K562 (cell line): ENCODE results near the gene PSME1. TPM values are rescaled to one million over a fixed set of nuclear protein-coding genes. Genes with fewer than 3 reads are reported as not detected.

Experiments
- ATAC-seq: fragments of 200-7000 bp; cut with Tn5 transposase; 3 replicates; pipeline ENCODE4 v1.9.1; 2020; ENCODE audit warnings: moderate library complexity
- BruUV-seq: library from RNA; stranded (reverse); fragments of 400-500 nt; replicated peaks from 2 replicates; lab custom pipeline; 2021; lab: Mats Ljungman, UMichigan
- CTCF ChIA-PET: fragments of 300-600 bp; formaldehyde crosslinking; extraction: SDS; loops from one replicate; lab custom pipeline; 2021; ENCODE audit warnings: low intra/inter-chr PET ratio; lab: Yijun Ruan, JAX
- POLR2A ChIA-PET: fragments of 300-600, 350-650 bp; sonication (Branson Sonifier 250); formaldehyde crosslinking; extraction: SDS; loops from one replicate; lab custom pipeline; 2021; ENCODE audit warnings: antibody characterized with exemption, inconsistent platforms; lab: Yijun Ruan, JAX
- DNase-seq, 4 experiments: peaks; one replicate each; pipeline versions ENCODE4 v3.0.0 to v3.0.0-alpha.2; 2011 to 2018; ENCODE audit warnings: low spot score in 3 of 4, mixed read lengths in 3 of 4; ENCODE audit errors: extremely low read depth in 1 of 4
- FAIRE-seq: peaks from 2 replicates; lab custom pipeline; 2011; peaks lifted over from hg19 to GRCh38; lab: Jason Lieb, UNC
- H2AFZ ChIP-seq: 2 replicates; pipeline ENCODE4 v1.6.0; 2011; ENCODE audit warnings: low read depth, low read length, control low read depth, inconsistent platforms
- H3K27ac ChIP-seq: fragments of 200-600 bp; 3 replicates; pipeline ENCODE4 v1.8.0; 2011; ENCODE audit warnings: low read depth, mild to moderate bottlenecking, control low read depth, inconsistent platforms, low read length, moderate library complexity, mixed read lengths; ENCODE audit errors: extremely low read depth
- H3K27me3 ChIP-seq, 2 experiments: fragments of 300-600 bp in 1 of 2; 2 replicates in 1 of 2; 3 replicates in 1 of 2; pipeline versions ENCODE4 v1.6.0 to v1.8.0; 2011; ENCODE audit warnings: inconsistent platforms in 2 of 2, low read length in 2 of 2, mild to moderate bottlenecking in 1 of 2, mixed read lengths in 1 of 2, moderate library complexity in 1 of 2; ENCODE audit not compliant: control insufficient read depth in 2 of 2, insufficient read depth in 2 of 2
- H3K36me3 ChIP-seq: fragments of 300-600 bp; 3 replicates; pipeline ENCODE4 v1.8.0; 2011; ENCODE audit warnings: mild to moderate bottlenecking, low read length, inconsistent platforms; ENCODE audit not compliant: control insufficient read depth, insufficient read depth
- H3K4me1 ChIP-seq, 2 experiments: fragments of 200-600 bp in 1 of 2; replicated peaks in 1 of 2; 2 replicates in 1 of 2; 3 replicates in 1 of 2; pipeline versions ENCODE4 v1.5.1 to v1.8.0; 2011; ENCODE audit warnings: inconsistent platforms in 2 of 2, low read length in 2 of 2, mild to moderate bottlenecking in 1 of 2, mixed read lengths in 1 of 2, moderate library complexity in 1 of 2; ENCODE audit not compliant: control insufficient read depth in 2 of 2, insufficient read depth in 2 of 2
- H3K4me2 ChIP-seq: 2 replicates; pipeline ENCODE4 v1.6.1; 2011; ENCODE audit warnings: low read length, control low read depth, inconsistent platforms, mixed read lengths; ENCODE audit not compliant: insufficient read depth
- H3K4me3 ChIP-seq: fragments of 200-600 bp; sonication (generic), shearing (Covaris generic); 2 replicates; pipeline ENCODE4 v1.5.1; 2016; ENCODE audit warnings: control low read depth, inconsistent platforms
- H3K79me2 ChIP-seq: fragments of 200-600 bp; 3 replicates; pipeline ENCODE4 v1.8.0; 2011; ENCODE audit warnings: low read length, inconsistent platforms; ENCODE audit not compliant: control insufficient read depth, insufficient read depth
- H3K9ac ChIP-seq, 2 experiments: 2 replicates each; pipeline versions ENCODE4 v1.6.0 to v1.6.1; 2011; ENCODE audit warnings: low read depth in 2 of 2, low read length in 2 of 2, control low read depth in 1 of 2, inconsistent platforms in 1 of 2, mild to moderate bottlenecking in 1 of 2, mixed read lengths in 1 of 2; ENCODE audit not compliant: insufficient read depth in 1 of 2
- H3K9me1 ChIP-seq: one replicate; pipeline ENCODE4 v1.6.0; 2011; ENCODE audit warnings: inconsistent platforms, mild to moderate bottlenecking, low read length, moderate library complexity; ENCODE audit not compliant: control insufficient read depth, insufficient read depth
- H3K9me3 ChIP-seq: replicated peaks from 2 replicates; pipeline ENCODE4 v1.5.1; 2011; ENCODE audit warnings: low read depth, low read length, inconsistent platforms; ENCODE audit not compliant: control insufficient read depth, insufficient read depth
- H4K20me1 ChIP-seq: replicated peaks from 2 replicates; pipeline ENCODE4 v1.6.1; 2011; ENCODE audit warnings: low read length, inconsistent platforms, mixed read lengths; ENCODE audit not compliant: control insufficient read depth, insufficient read depth
- BRCA1 ChIP-seq, 2 experiments: fragments of 450-650 bp in 1 of 2; sonication (generic) in 1 of 2; formaldehyde crosslinking in 1 of 2; IDR thresholded peaks; 2 replicates each; pipeline versions ENCODE4 v1.5.0 to v1.6.1; 2017 to 2020; ENCODE audit warnings: mild to moderate bottlenecking in 1 of 2, missing genetic modification reagents in 1 of 2
- C11orf30 ChIP-seq: fragments of 450-650 bp; IDR thresholded peaks from 2 replicates; pipeline ENCODE4 v1.6.1; 2016; ENCODE audit warnings: low read depth, mild to moderate bottlenecking
- CEBPZ ChIP-seq: fragments of 150-350 bp; IDR thresholded peaks from 2 replicates; pipeline ENCODE4 v1.6.1; 2014; ENCODE audit warnings: low read depth, mild to moderate bottlenecking, low read length, borderline replicate concordance
- GABPB1 ChIP-seq: sonication (generic); formaldehyde crosslinking; IDR thresholded peaks from 2 replicates; pipeline ENCODE4 v1.8.0; 2022; ENCODE audit warnings: mild to moderate bottlenecking, missing genetic modification reagents
- KAT2B ChIP-seq: IDR thresholded peaks from one replicate; pipeline ENCODE4 v1.6.1; 2012; ENCODE audit warnings: low read depth, mild to moderate bottlenecking, control low read depth, inconsistent platforms, low read length, moderate library complexity
- KLF1 ChIP-seq: fragments of 450-650 bp; IDR thresholded peaks from 2 replicates; pipeline ENCODE4 v1.6.1; 2016; ENCODE audit warnings: missing genetic modification characterization, missing compliant biosample characterization
- NEUROD1 ChIP-seq: fragments of 150-350 bp; IDR thresholded peaks from 2 replicates; pipeline ENCODE4 v1.6.1; 2014; ENCODE audit warnings: borderline replicate concordance, low read length, low read depth; ENCODE audit not compliant: partially characterized antibody
- NFXL1 ChIP-seq: fragments of 450-650 bp; formaldehyde crosslinking; IDR thresholded peaks from 2 replicates; pipeline ENCODE4 v1.4.0; 2021; ENCODE audit warnings: mild to moderate bottlenecking
- NR2F6 ChIP-seq: fragments of 450-650 bp; formaldehyde crosslinking; IDR thresholded peaks from 2 replicates; pipeline ENCODE4 v1.4.0; 2020; ENCODE audit warnings: mild to moderate bottlenecking
- PATZ1 ChIP-seq: fragments of 250-450 bp; sonication (Bioruptor Pico); IDR thresholded peaks from 2 replicates; pipeline ENCODE4 v1.5.0; 2020; ENCODE audit warnings: mild to moderate bottlenecking, borderline replicate concordance
- PHF21A ChIP-seq: fragments of 450-650 bp; IDR thresholded peaks from 2 replicates; pipeline ENCODE4 v1.6.1; 2017; ENCODE audit warnings: low read depth, borderline replicate concordance
- RAD51 ChIP-seq: fragments of 450-650 bp; IDR thresholded peaks from 2 replicates; pipeline ENCODE4 v1.7.1; 2016; ENCODE audit warnings: low read depth, mild to moderate bottlenecking, borderline replicate concordance
- ZFPM2 ChIP-seq: fragments of 250-450 bp; sonication (Bioruptor Pico); IDR thresholded peaks from 2 replicates; pipeline ENCODE4 v1.5.1; 2022; ENCODE audit warnings: mild to moderate bottlenecking
- ZNF239 ChIP-seq: fragments of 250-450 bp; sonication (Bioruptor Pico); IDR thresholded peaks from 2 replicates; pipeline ENCODE4 v1.4.0; 2020; ENCODE audit warnings: mild to moderate bottlenecking
- ZNF277 ChIP-seq: fragments of 250-450 bp; sonication (Bioruptor Pico); IDR thresholded peaks from 2 replicates; pipeline ENCODE4 v1.8.0; 2022; ENCODE audit warnings: inconsistent platforms, mild to moderate bottlenecking, moderate library complexity, borderline replicate concordance
- ZNF408 ChIP-seq: fragments of 250-450 bp; sonication (Bioruptor Pico); IDR thresholded peaks from 2 replicates; pipeline ENCODE4 v1.4.0; 2020; ENCODE audit warnings: low read depth, mild to moderate bottlenecking, moderate library complexity
- ZNF778 ChIP-seq: fragments of 450-650 bp; formaldehyde crosslinking; IDR thresholded peaks from 2 replicates; pipeline ENCODE4 v1.4.0; 2020; ENCODE audit warnings: mild to moderate bottlenecking, moderate library complexity
- WGBS: fragments of 100-300 bp; shearing (Covaris generic); methylation state at CpG from one replicate; pipeline ENCODE4 v1.1.6; 2016; ENCODE audit warnings: low coverage, mixed read lengths; ENCODE audit not compliant: insufficient coverage; ENCODE audit errors: missing lambda C conversion rate; 5-methylcytosine and 5-hydroxymethylcytosine counted together
- in situ Hi-C: fragments of 300-500 bp; cut with MboI; formaldehyde crosslinking; loops from 4 replicates; pipeline ENCODE4 v1.15.0; 2018; ENCODE audit warnings: inconsistent platforms, mixed read lengths
- intact Hi-C: fragments of 100-400 bp; cut with micrococcal nuclease; formaldehyde crosslinking; loops from 2 replicates; pipeline ENCODE4 v1.14.2; 2022
- polyA plus RNA-seq, 8 experiments: library from polyadenylated mRNA; depleted of rRNA in 4 of 8; stranded (reverse) in 5 of 8; unstranded in 3 of 8; fragments of >200 nt; fragmentation: Nextera tagmentation in 2 of 8; fragmentation: Illumina TruSeq in 1 of 8; extraction: Ambion mirVana in 2 of 8; extraction: Trizol in 1 of 8; gene quantifications; 2 replicates each; pipeline versions ENCODE4 v1.2.1 to v1.2.3, GENCODE V29; 2011 to 2014; ENCODE audit warnings: inconsistent platforms in 1 of 8, missing spikeins in 1 of 8
- total RNA-seq, 7 experiments: library from RNA; depleted of rRNA in 6 of 7; stranded (reverse); fragments of >200 nt in 6 of 7; fragmentation: Illumina TruSeq in 2 of 7; extraction: Trizol in 2 of 7; gene quantifications; 2 replicates each; pipeline versions ENCODE4 v1.2.1 to v1.2.3, GENCODE V29; 2011 to 2021; ENCODE audit warnings: low replicate concordance in 1 of 7

PSME1 gene
- total and polyA plus RNA-seq, 9 of the 15 experiments (the other 6 are each of a cell fraction or from before 2014, with no cell fraction given), result 20.3 to 180 (median 67.5) TPM

- no peaks in the 10 kb centered on the region for H3K9me1 ChIP-seq
- DNase-seq, result no peak
- no peak overlapping the region for H3K4me3 ChIP-seq
- no TSS peak for BruUV-seq
- no peak overlapping the region for H3K27ac ChIP-seq
- no peak overlapping the region for H3K4me2 ChIP-seq
- no peak for FAIRE-seq
- H3K9ac ChIP-seq, result no peak overlapping the region
- no peaks in the 10 kb centered on the region for H3K27me3 ChIP-seq
- no peaks in the 10 kb centered on the region for H3K79me2 ChIP-seq
- no peak overlapping the region for H2AFZ ChIP-seq
- H4K20me1 ChIP-seq, result no peaks in the 10 kb centered on the region
- POLR2A ChIA-PET, result interaction anchor here (4.2 kb wide), 1 partner anchor 12 kb away, joined by 38 read pairs; the partner anchor contains the start of genes DCAF11 and NRL
- CTCF ChIA-PET, result no interaction called here
- in situ Hi-C loops, result no loop called here
- H3K36me3 ChIP-seq, result peaks cover 8% of the 10 kb centered on the region; the same call in 2 of the 3 replicates
- intact Hi-C loops, result no loop called here
- WGBS, result 50% methylated on average over 2 of the region's 2 CpGs
- peaks cover 6 to 22% of the 10 kb centered on the region in 2 experiments; a peak in 4 of 5 replicates for H3K4me1 ChIP-seq
- H3K9me3 ChIP-seq, result no peaks in the 10 kb centered on the region
- ATAC-seq, result no peak
- TF ChIP-seq BRCA1 (IDR thresholded peaks at IDR 0.05) (no peak), BRCA1 (CRISPR knock-in tag; IDR thresholded peaks at IDR 0.05) (no peak), ZNF277 (CRISPR knock-in tag) (no peak), CEBPZ (no peak), ZNF239 (CRISPR knock-in tag) (no peak), C11orf30 (no peak), ZNF408 (CRISPR knock-in tag) (no peak), KLF1 (tag) (no peak), NFXL1 (CRISPR knock-in tag) (no peak), NEUROD1 (no peak), PATZ1 (CRISPR knock-in tag) (no peak), ZNF778 (CRISPR knock-in tag) (no peak), GABPB1 (no peak), ZFPM2 (CRISPR knock-in tag) (no peak), PHF21A (no peak), NR2F6 (CRISPR knock-in tag) (no peak), RAD51 (no peak), KAT2B (no peak)
Observed at GRCh38 chr14:24127673-24128072, 8.3 kb upstream of the PSME1 start.
